HEK293T (cell line): ENCODE data around the gene PRICKLE2.

ENCODE experiments used
- ELF4 ChIP-seq: fragments of 450-650 bp; IDR thresholded peaks from 2 replicates; pipeline ENCODE4 v1.6.1; 2017; ENCODE audit warnings: antibody characterized with exemption
- FOXK2 ChIP-seq: fragments of 450-650 bp; IDR thresholded peaks from 2 replicates; pipeline ENCODE4 v1.6.1; 2016; ENCODE audit warnings: mild to moderate bottlenecking
- L3MBTL2 ChIP-seq: fragments of 450-650 bp; conservative IDR thresholded peaks from 2 replicates; pipeline ENCODE4 v1.6.1; 2016; ENCODE audit warnings: mild to moderate bottlenecking
- SP1 ChIP-seq: fragments of 450-650 bp; IDR thresholded peaks from 2 replicates; pipeline ENCODE4 v1.6.1; 2017
- TARDBP ChIP-seq: fragments of 450-650 bp; IDR thresholded peaks from 2 replicates; pipeline ENCODE4 v1.6.1; 2016
- TF ChIP-seq, protein P1 (sequence below): fragments of 450-650 bp; IDR thresholded peaks from 2 replicates; pipeline ENCODE4 v1.6.1; 2016

DNA sequence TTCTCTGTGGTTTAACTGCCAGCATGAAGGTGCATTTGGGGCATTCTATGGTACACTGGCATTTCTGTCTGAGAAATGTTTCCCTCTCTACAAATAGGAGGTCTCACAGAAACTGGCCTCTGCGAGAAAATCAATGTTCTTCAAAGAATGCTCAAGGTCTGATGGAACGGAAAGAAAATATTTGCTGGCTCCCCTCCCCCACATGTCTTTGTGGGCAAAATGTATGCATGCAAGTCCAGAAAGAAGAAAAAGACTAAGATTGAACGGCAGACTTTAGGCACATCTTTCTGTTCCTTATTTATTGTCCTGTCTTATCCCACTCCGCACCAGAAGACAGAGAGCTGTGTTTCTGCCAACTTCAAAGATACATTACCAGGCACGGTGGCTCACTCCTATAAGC is 118.1 kb downstream of the PRICKLE2 start:
- no peak for TF ChIP-seq FOXK2
- TF ChIP-seq L3MBTL2 = no peak
- TF ChIP-seq SP1 = no peak
- TF ChIP-seq ELF4 = no peak
- TF ChIP-seq TARDBP = no peak
- TF ChIP-seq, protein P1, sequence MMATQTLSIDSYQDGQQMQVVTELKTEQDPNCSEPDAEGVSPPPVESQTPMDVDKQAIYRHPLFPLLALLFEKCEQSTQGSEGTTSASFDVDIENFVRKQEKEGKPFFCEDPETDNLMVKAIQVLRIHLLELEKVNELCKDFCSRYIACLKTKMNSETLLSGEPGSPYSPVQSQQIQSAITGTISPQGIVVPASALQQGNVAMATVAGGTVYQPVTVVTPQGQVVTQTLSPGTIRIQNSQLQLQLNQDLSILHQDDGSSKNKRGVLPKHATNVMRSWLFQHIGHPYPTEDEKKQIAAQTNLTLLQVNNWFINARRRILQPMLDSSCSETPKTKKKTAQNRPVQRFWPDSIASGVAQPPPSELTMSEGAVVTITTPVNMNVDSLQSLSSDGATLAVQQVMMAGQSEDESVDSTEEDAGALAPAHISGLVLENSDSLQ = no peak
